GM12878 (cell line): ENCODE measurements around the gene EXOC4. TPM values are rescaled to one million over a fixed set of nuclear protein-coding genes. Genes with fewer than 3 reads are reported as not detected.

Experiments
- ATAC-seq: fragments of 200-7000 bp; cut with Tn5 transposase; 3 replicates; pipeline ENCODE4 v1.9.1; 2020; ENCODE audit warnings: mild to moderate bottlenecking, moderate library complexity
- BruUV-seq: library from RNA; stranded (reverse); fragments of 400-500 nt; replicated peaks from 2 replicates; lab custom pipeline; 2021; lab: Mats Ljungman, UMichigan
- CTCF ChIA-PET: fragments of 300-600 bp; sonication (Branson Sonifier 250); formaldehyde crosslinking; extraction: SDS; loops from one replicate; lab custom pipeline; 2021; ENCODE audit warnings: inconsistent platforms; lab: Yijun Ruan, JAX
- POLR2A ChIA-PET: fragments of 350-600 bp; formaldehyde crosslinking; extraction: SDS; loops from one replicate; lab custom pipeline; 2021; ENCODE audit warnings: inconsistent platforms; lab: Charles Lee
- RAD21 ChIA-PET: fragments of 300-600 bp; sonication (Branson Sonifier 250); formaldehyde crosslinking; loops from one replicate; lab custom pipeline; 2023; ENCODE audit warnings: antibody characterized with exemption; ENCODE audit not compliant: unreplicated experiment; lab: Charles Lee
- SMC1A ChIA-PET: fragments of 300-600 bp; sonication (Branson Sonifier 250); formaldehyde crosslinking; loops from one replicate; lab custom pipeline; 2023; ENCODE audit not compliant: unreplicated experiment, uncharacterized antibody; lab: Charles Lee
- DNase-seq: peaks from one replicate; pipeline ENCODE4 v3.0.0-alpha.2; 2011; ENCODE audit warnings: low read depth, low spot score
- FAIRE-seq: peaks from 3 replicates; lab custom pipeline; 2011; peaks lifted over from hg19 to GRCh38; lab: Jason Lieb, UNC
- H2AFZ ChIP-seq: 2 replicates; pipeline ENCODE4 v1.6.0; 2011; ENCODE audit warnings: low read depth, low read length, control low read depth; ENCODE audit not compliant: control insufficient read depth
- H3K27ac ChIP-seq: 2 replicates; pipeline ENCODE4 v1.5.1; 2011; ENCODE audit warnings: control low read depth; ENCODE audit not compliant: control insufficient read depth, insufficient read depth
- H3K27me3 ChIP-seq, 2 experiments: replicated peaks in 1 of 2; 2 replicates each; pipeline versions ENCODE4 v1.6.0 to v1.6.1; 2011; ENCODE audit warnings: low read length in 1 of 2; ENCODE audit not compliant: control insufficient read depth in 2 of 2, insufficient read depth in 2 of 2
- H3K36me3 ChIP-seq, 2 experiments: 2 replicates each; pipeline ENCODE4 v1.5.1; 2011; ENCODE audit warnings: low read length in 1 of 2; ENCODE audit not compliant: control insufficient read depth in 2 of 2, insufficient read depth in 2 of 2
- H3K4me1 ChIP-seq: 2 replicates; pipeline ENCODE4 v1.6.1; 2011; ENCODE audit warnings: mild to moderate bottlenecking, low read length, moderate library complexity, mixed read lengths; ENCODE audit not compliant: control insufficient read depth, insufficient read depth
- H3K4me2 ChIP-seq: 2 replicates; pipeline ENCODE4 v1.6.0; 2011; ENCODE audit warnings: control low read depth; ENCODE audit not compliant: control insufficient read depth, insufficient read depth
- H3K4me3 ChIP-seq: fragments of 200-600 bp; sonication (generic); 2 replicates; pipeline ENCODE4 v1.5.1; 2016
- H3K79me2 ChIP-seq: 2 replicates; pipeline ENCODE4 v1.6.0; 2011; ENCODE audit warnings: low read length; ENCODE audit not compliant: control insufficient read depth, insufficient read depth
- H3K9ac ChIP-seq: 2 replicates; pipeline ENCODE4 v1.8.0; 2011; ENCODE audit warnings: low read length, control low read depth, mixed read lengths; ENCODE audit not compliant: control insufficient read depth, insufficient read depth
- H3K9me3 ChIP-seq: replicated peaks from 3 replicates; pipeline ENCODE4 v1.5.1; 2011; ENCODE audit warnings: mild to moderate bottlenecking, low read length; ENCODE audit not compliant: control insufficient read depth, insufficient read depth
- H4K20me1 ChIP-seq: 2 replicates; pipeline ENCODE4 v1.6.0; 2011; ENCODE audit not compliant: control insufficient read depth, insufficient read depth
- CHD4 ChIP-seq: fragments of 200-600 bp; sonication (generic); IDR thresholded peaks from 2 replicates; pipeline ENCODE4 v1.6.1; 2016; ENCODE audit warnings: mild to moderate bottlenecking
- CREM ChIP-seq: IDR thresholded peaks from 2 replicates; pipeline ENCODE4 v1.6.1; 2014; ENCODE audit warnings: antibody characterized with exemption, low read depth
- EZH2 ChIP-seq: IDR thresholded peaks from 2 replicates; pipeline ENCODE4 v1.6.1; 2012; ENCODE audit warnings: low read depth, mild to moderate bottlenecking, control low read depth, inconsistent platforms, low read length, borderline replicate concordance; ENCODE audit not compliant: control insufficient read depth
- FOS ChIP-seq: IDR thresholded peaks from 3 replicates; pipeline ENCODE4 v1.6.1; 2011; ENCODE audit warnings: borderline replicate concordance; ENCODE audit not compliant: insufficient read length; ENCODE audit errors: extremely low read depth
- FOXK2 ChIP-seq: fragments of 450-650 bp; IDR thresholded peaks from 2 replicates; pipeline ENCODE4 v1.6.1; 2017; ENCODE audit warnings: mild to moderate bottlenecking, moderate library complexity
- HDAC2 ChIP-seq: fragments of 200-600 bp; sonication (generic); IDR thresholded peaks from 2 replicates; pipeline ENCODE4 v1.6.1; 2017
- MEF2B ChIP-seq: fragments of 450-650 bp; IDR thresholded peaks from 2 replicates; pipeline ENCODE4 v1.6.1; 2018; ENCODE audit warnings: mild to moderate bottlenecking, moderate library complexity; ENCODE audit not compliant: partially characterized antibody, poor library complexity, severe bottlenecking
- MXI1 ChIP-seq: fragments of 150-350 bp; IDR thresholded peaks from 2 replicates; pipeline ENCODE4 v1.6.1; 2011; ENCODE audit warnings: low read depth, mild to moderate bottlenecking, inconsistent platforms, low read length, improper control_type of control experiment
- NFIC ChIP-seq: IDR thresholded peaks from 2 replicates; pipeline ENCODE4 v1.6.1; 2012; ENCODE audit warnings: low read depth, mild to moderate bottlenecking, inconsistent platforms, low read length, moderate library complexity
- NFXL1 ChIP-seq: fragments of 450-650 bp; IDR thresholded peaks from 2 replicates; pipeline ENCODE4 v1.6.1; 2017; ENCODE audit warnings: antibody characterized with exemption, mild to moderate bottlenecking, borderline replicate concordance
- PAX8 ChIP-seq: fragments of 450-650 bp; IDR thresholded peaks from 2 replicates; pipeline ENCODE4 v1.6.1; 2017; ENCODE audit warnings: mild to moderate bottlenecking, moderate library complexity
- SIN3A ChIP-seq: IDR thresholded peaks from 2 replicates; pipeline ENCODE4 v1.6.1; 2012; ENCODE audit warnings: low read depth, low read length, improper control_type of control experiment
- SREBF2 ChIP-seq: IDR thresholded peaks from 2 replicates; pipeline ENCODE4 v1.6.1; 2012; ENCODE audit warnings: mild to moderate bottlenecking, low read length
- SUPT20H ChIP-seq: IDR thresholded peaks from 2 replicates; pipeline ENCODE4 v1.6.1; 2011; ENCODE audit warnings: low read depth, mild to moderate bottlenecking, low read length, moderate library complexity, borderline replicate concordance; ENCODE audit not compliant: control insufficient read depth
- WGBS: methylation state at CpG from one replicate; pipeline ENCODE4 v1.1.6; 2016; ENCODE audit warnings: low lambda C conversion rate; ENCODE audit not compliant: insufficient replicate concordance, insufficient coverage; ENCODE audit errors: missing lambda C conversion rate; 5-methylcytosine and 5-hydroxymethylcytosine counted together
- in situ Hi-C: fragments of 300-500 bp; cut with MboI; formaldehyde crosslinking; loops from 9 replicates; pipeline ENCODE4 v1.14.3; 2018; ENCODE audit warnings: mixed read lengths
- intact Hi-C: fragments of 100-400 bp; cut with micrococcal nuclease; formaldehyde crosslinking; loops from one replicate; pipeline ENCODE4 v1.14.2; 2022; ENCODE audit not compliant: unreplicated experiment
- polyA plus RNA-seq, 11 experiments: library from polyadenylated mRNA; depleted of rRNA in 4 of 11; unstranded in 6 of 11; stranded (reverse) in 5 of 11; fragments of >200 nt; fragmentation: Nextera tagmentation in 4 of 11; fragmentation: Illumina TruSeq in 1 of 11; extraction: Ambion mirVana in 4 of 11; extraction: Trizol in 1 of 11; gene quantifications; 1 replicate in 1 of 11; 2 replicates in 10 of 11; pipeline versions ENCODE4 v1.2.1 to v1.2.3, GENCODE V29; 2011 to 2016; ENCODE audit warnings: inconsistent platforms in 2 of 11, missing spikeins in 2 of 11, low read depth in 1 of 11
- total RNA-seq, 4 experiments: library from RNA; depleted of rRNA in 3 of 4; stranded (reverse); fragments of >200 nt in 3 of 4; fragmentation: Illumina TruSeq in 1 of 4; extraction: Trizol in 1 of 4; gene quantifications; 2 replicates each; pipeline versions ENCODE4 v1.2.1 to v1.2.3, GENCODE V29; 2013 to 2021
- TF ChIP-seq, protein P1 (sequence below): fragments of 450-650 bp; formaldehyde crosslinking; IDR thresholded peaks from 2 replicates; pipeline ENCODE4 v1.4.0; 2022; ENCODE audit warnings: mild to moderate bottlenecking, moderate library complexity

The EXOC4 gene
- total and polyA plus RNA-seq, 10 of the 15 experiments (the other 5 are each of a cell fraction or from before 2014, with no cell fraction given): 13.2 to 44.5 (median 29.6) TPM

DNA sequence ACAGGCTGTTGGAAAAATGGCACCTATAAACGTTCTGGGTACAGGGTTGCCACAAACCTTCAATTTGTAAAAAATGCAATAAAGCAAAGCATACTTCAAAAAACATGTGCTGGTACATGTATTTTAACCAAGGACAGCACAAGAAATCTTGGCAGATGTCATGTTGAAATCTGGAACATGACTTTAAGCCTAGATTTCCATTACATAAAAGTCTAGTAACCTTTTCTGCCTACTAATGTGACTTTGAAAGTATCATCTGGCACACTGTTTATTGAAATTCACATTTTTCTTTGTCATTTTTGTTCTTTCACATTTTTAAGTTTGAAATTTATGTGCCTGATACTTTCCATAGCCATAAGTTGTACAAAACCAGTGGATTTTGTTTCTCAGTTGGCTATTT, 296.8 kb downstream of the EXOC4 start:
- 92% methylated on average over 1 of the region's 1 CpG for WGBS
- RAD21 ChIA-PET: no interaction called here

More for the DNA sequence above, 296.8 kb downstream of the EXOC4 start:
- SMC1A ChIA-PET: no interaction called here
- Histone ChIP-seq H2AFZ (no peak overlapping the region), H3K4me1 (no peaks in the 10 kb centered on the region), H3K9ac (no peak overlapping the region), H3K79me2 (no peaks in the 10 kb centered on the region), H3K27ac (no peak overlapping the region), H3K36me3 (no peaks in the 10 kb centered on the region), H3K27me3 (no peaks in the 10 kb centered on the region), H3K4me2 (no peak overlapping the region), H4K20me1 (no peaks in the 10 kb centered on the region), H3K4me3 (no peak overlapping the region), H3K9me3 (no peaks in the 10 kb centered on the region)
- TF ChIP-seq HDAC2 (no peak), MXI1 (no peak), SREBF2 (no peak), CHD4 (no peak), SUPT20H (no peak), SIN3A (no peak), FOXK2 (no peak), NFXL1 (no peak), FOS (no peak), EZH2 (no peak), CREM (no peak), NFIC (no peak), MEF2B (no peak), PAX8 (no peak)
- TF ChIP-seq, protein P1, sequence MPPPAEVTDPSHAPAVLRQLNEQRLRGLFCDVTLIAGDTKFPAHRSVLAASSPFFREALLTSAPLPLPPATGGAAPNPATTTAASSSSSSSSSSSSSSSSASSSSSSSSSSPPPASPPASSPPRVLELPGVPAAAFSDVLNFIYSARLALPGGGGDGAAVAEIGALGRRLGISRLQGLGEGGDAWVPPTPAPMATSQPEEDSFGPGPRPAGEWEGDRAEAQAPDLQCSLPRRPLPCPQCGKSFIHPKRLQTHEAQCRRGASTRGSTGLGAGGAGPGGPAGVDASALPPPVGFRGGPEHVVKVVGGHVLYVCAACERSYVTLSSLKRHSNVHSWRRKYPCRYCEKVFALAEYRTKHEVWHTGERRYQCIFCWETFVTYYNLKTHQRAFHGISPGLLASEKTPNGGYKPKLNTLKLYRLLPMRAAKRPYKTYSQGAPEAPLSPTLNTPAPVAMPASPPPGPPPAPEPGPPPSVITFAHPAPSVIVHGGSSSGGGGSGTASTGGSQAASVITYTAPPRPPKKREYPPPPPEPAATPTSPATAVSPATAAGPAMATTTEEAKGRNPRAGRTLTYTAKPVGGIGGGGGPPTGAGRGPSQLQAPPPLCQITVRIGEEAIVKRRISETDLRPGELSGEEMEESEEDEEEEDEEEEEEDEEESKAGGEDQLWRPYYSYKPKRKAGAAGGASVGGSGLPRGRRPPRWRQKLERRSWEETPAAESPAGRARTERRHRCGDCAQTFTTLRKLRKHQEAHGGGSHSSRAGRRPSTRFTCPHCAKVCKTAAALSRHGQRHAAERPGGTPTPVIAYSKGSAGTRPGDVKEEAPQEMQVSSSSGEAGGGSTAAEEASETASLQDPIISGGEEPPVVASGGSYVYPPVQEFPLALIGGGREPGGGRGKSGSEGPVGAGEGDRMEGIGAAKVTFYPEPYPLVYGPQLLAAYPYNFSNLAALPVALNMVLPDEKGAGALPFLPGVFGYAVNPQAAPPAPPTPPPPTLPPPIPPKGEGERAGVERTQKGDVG (CRISPR knock-in tag): no peak
- in situ Hi-C loops (no loop called here), intact Hi-C loops (no loop called here)
- POLR2A ChIA-PET: no interaction called here
- no peak for ATAC-seq
- DNase-seq: no peak
- FAIRE-seq: no peak
- CTCF ChIA-PET: no interaction called here
- no TSS peak for BruUV-seq
